Right atrium auricular region (tissue), 2 donors: ENCODE data around the gene AP3B1. TPM values are rescaled to one million over a fixed set of nuclear protein-coding genes. Genes with fewer than 3 reads are reported as not detected.

Experiments
- DNase-seq: peaks from one replicate; pipeline ENCODE4 v3.0.0-alpha.2; 2019; ENCODE audit warnings: low spot score
- H3K27ac ChIP-seq, 2 donors: fragments of 200-600 bp; sonication (generic); 1 replicate in 1 of 2; 2 replicates in 1 of 2; pipeline ENCODE4 v1.5.1; 2016 to 2019
- H3K27me3 ChIP-seq, 2 donors: fragments of 200-600 bp; sonication (generic); one replicate each; pipeline versions ENCODE4 v1.5.1 to v1.6.0; 2017 to 2019
- H3K36me3 ChIP-seq: fragments of 200-600 bp; sonication (generic); one replicate; pipeline ENCODE4 v1.5.1; 2016
- H3K4me1 ChIP-seq, 2 donors: fragments of 200-600 bp; sonication (generic); one replicate each; pipeline versions ENCODE4 v1.5.1 to v1.6.0; 2017 to 2019
- H3K4me3 ChIP-seq, 2 donors: fragments of 200-600 bp; sonication (generic); 1 replicate in 1 of 2; 2 replicates in 1 of 2; pipeline ENCODE4 v1.5.1; 2017 to 2019; ENCODE audit warnings: mild to moderate bottlenecking in 1 of 2, moderate library complexity in 1 of 2
- H3K9me3 ChIP-seq, 2 donors: fragments of 200-600 bp; sonication (generic); one replicate each; pipeline ENCODE4 v1.5.1; 2019
- total RNA-seq, 2 donors: library from RNA; depleted of rRNA; stranded (reverse); fragments of >200 nt; gene quantifications; one replicate each; pipeline ENCODE4 v1.1.0, GENCODE V29; 2016
- TF ChIP-seq, protein P1 (sequence below), 2 donors: fragments of 200-600 bp; sonication (generic); IDR thresholded peaks; one replicate each; pipeline ENCODE4 v1.5.1; 2019; ENCODE audit warnings: antibody characterized with exemption in 2 of 2

The AP3B1 gene
- total RNA-seq, 2 donors from 2014 or later = 22.4 to 25.7 TPM

DNA sequence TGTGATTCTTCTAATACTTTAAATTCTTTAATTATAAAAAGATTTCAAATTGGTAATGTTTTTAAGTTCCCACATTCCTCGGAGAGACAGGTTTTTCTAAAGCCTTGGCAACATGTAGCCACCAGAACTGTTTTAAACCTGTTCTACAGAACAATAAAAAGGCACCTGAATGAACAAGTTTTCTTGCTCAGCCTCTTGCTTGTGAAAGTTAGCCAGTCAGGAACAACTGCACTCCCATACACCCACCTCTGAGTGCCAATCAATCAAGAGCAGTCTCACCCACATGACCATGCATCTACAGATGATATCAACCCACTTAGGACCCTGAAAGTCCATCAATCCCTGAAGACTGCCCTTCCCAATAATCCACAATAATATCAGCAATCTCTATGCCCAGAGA is 62.3 kb downstream of the AP3B1 start:
- no peak for DNase-seq
- Histone ChIP-seq H3K27ac (no peak overlapping the region), H3K36me3 (no peaks in the 10 kb centered on the region), H3K9me3 (no peaks in the 10 kb centered on the region), H3K4me1 (no peaks in the 10 kb centered on the region), H3K27me3 (no peaks in the 10 kb centered on the region), H3K4me3 (no peak overlapping the region)
- TF ChIP-seq, protein P1, sequence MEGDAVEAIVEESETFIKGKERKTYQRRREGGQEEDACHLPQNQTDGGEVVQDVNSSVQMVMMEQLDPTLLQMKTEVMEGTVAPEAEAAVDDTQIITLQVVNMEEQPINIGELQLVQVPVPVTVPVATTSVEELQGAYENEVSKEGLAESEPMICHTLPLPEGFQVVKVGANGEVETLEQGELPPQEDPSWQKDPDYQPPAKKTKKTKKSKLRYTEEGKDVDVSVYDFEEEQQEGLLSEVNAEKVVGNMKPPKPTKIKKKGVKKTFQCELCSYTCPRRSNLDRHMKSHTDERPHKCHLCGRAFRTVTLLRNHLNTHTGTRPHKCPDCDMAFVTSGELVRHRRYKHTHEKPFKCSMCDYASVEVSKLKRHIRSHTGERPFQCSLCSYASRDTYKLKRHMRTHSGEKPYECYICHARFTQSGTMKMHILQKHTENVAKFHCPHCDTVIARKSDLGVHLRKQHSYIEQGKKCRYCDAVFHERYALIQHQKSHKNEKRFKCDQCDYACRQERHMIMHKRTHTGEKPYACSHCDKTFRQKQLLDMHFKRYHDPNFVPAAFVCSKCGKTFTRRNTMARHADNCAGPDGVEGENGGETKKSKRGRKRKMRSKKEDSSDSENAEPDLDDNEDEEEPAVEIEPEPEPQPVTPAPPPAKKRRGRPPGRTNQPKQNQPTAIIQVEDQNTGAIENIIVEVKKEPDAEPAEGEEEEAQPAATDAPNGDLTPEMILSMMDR (IDR thresholded peaks at IDR 0.05) = no peak

DNA sequence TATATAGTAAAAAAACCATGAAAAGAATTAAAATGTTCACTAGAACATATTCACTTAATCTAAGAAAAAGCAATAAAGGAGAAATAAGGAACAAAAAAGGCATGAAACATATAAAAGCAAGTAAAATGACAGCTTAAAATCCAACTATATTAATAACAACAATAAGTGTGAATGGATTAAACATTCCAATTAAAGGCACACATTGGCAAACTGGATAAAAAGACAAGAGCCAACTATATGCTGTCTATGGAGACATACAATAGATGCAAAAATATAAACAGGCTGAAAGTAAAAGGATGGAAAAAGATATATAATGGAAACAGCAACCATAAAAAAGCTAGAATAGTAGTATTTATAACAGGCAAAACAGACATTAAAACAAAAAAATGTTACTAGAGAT is 70.1 kb downstream of the AP3B1 start:
- Histone ChIP-seq H3K9me3 (peaks cover 0 to 15% of the 10 kb centered on the region in 2 donors), H3K36me3 (peaks cover 19% of the 10 kb centered on the region), H3K4me3 (no peak overlapping the region), H3K4me1 (no peaks in the 10 kb centered on the region), H3K27me3 (no peaks in the 10 kb centered on the region), H3K27ac (no peak overlapping the region)
- TF ChIP-seq, protein P1 (IDR thresholded peaks at IDR 0.05) = no peak
- DNase-seq = no peak

DNA sequence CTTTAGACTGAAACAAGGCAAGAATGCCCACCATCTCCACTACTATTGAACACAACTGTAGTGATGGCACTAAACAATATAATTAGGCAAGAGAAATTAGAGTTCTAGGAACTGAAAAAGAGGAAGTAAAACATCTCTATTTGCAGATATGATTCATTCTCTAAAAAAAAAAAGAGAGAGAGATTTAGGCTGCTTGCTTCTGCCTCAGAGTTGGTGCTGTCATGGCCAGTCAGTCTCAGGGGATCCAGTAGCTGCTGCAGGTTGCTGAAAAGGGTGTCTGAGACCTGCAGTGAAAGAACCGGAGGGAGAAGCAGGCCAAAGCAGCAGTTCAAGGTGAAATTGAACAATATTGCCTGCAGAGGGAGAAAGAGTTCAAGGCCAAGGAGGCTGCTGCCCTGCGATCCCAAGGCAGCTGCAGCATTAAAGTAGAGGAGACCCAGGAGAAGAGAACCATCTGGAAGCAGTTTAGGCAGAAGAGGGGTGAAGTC is 72.5 kb downstream of the AP3B1 start:
- peaks cover 19% of the 10 kb centered on the region for H3K36me3 ChIP-seq
- no peaks in the 10 kb centered on the region for H3K4me1 ChIP-seq
- TF ChIP-seq, protein P1 (IDR thresholded peaks at IDR 0.05) = no peak

DNA sequence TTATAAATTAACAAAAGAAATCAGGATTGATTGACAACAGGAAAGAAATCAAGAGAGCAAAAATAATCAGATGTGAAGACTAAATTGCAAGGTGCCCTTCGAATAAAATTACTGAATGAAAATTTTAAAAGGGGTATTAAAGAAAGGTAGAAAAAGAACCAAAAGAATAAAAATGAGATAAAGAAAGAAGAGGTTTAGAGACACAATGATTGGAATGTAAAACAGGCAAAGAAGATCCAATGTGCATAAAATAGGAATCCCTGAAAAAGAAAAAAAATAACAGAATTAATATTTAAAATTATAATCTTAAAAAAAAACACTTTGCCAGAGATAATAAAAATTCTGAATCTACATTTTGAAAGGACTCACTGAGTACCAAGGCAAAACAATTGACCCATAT is 73.0 kb downstream of the AP3B1 start:
- Histone ChIP-seq H3K36me3 (peaks cover 19% of the 10 kb centered on the region), H3K9me3 (peaks cover 0 to 15% of the 10 kb centered on the region in 2 donors), H3K27me3 (no peaks in the 10 kb centered on the region), H3K27ac (no peak overlapping the region), H3K4me3 (no peak overlapping the region), H3K4me1 (no peaks in the 10 kb centered on the region)
- TF ChIP-seq, protein P1 (IDR thresholded peaks at IDR 0.05) = no peak
- no peak for DNase-seq

More for the DNA sequence above, 72.5 kb downstream of the AP3B1 start:
- H3K4me3 ChIP-seq = no peak overlapping the region
- no peaks in the 10 kb centered on the region for H3K27me3 ChIP-seq
- no peak for DNase-seq
- H3K9me3 ChIP-seq = peaks cover 0 to 15% of the 10 kb centered on the region in 2 donors
- no peak overlapping the region for H3K27ac ChIP-seq

DNA sequence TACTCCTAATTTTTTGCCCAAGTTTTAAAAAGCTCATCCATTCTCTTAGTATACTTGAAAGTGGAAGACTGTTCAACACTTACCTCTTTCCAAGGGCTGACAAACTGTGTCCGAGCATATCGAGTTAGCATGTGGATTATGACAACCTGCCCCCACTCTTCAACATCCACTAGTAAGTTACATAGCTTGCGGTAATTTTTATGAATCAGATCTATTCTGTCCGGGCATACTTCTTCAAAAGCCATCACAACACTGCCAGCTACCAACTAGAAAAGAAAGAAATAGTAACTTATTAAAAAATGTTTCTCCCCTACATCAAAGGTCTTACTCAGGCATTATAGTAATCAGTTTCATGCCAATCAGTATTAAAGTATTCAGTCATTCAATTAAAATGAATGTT is 78.5 kb downstream of the AP3B1 start:
- TF ChIP-seq, protein P1 (IDR thresholded peaks at IDR 0.05) = no peak
- no peaks in the 10 kb centered on the region for H3K9me3 ChIP-seq
- no peak overlapping the region for H3K4me3 ChIP-seq
- no peaks in the 10 kb centered on the region for H3K27me3 ChIP-seq
- no peaks in the 10 kb centered on the region for H3K36me3 ChIP-seq
- H3K27ac ChIP-seq = no peak overlapping the region
- H3K4me1 ChIP-seq = no peaks in the 10 kb centered on the region
- no peak for DNase-seq

DNA sequence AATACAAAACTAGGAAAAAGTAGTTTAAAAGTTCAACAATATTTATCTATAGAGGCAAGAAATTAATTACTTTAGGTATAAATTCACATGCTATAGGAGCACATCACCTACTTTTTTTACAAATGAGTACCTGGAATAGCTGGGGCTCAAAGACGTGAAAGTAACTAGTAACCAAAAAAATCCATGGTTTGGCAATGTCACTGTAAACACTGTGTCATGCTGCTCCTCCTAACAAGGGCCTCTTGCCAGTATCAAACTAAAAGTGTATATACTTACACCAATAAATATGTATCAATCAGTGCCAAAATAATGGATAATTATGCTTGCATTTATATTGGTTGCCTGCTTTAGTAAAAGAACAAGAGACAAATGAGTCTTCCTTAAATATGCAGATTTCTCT is 78.9 kb downstream of the AP3B1 start:
- Histone ChIP-seq H3K4me3 (no peak overlapping the region), H3K9me3 (no peaks in the 10 kb centered on the region), H3K4me1 (no peaks in the 10 kb centered on the region), H3K27ac (no peak overlapping the region), H3K27me3 (no peaks in the 10 kb centered on the region), H3K36me3 (no peaks in the 10 kb centered on the region)
- no peak for DNase-seq
- TF ChIP-seq, protein P1 (IDR thresholded peaks at IDR 0.05) = no peak
